WERI-Rb-1 (cell line): ENCODE measurements around the gene FAM50A.

Source experiments
- DNase-seq: peaks from one replicate; pipeline ENCODE4 v3.0.0-alpha.2; 2020
- H3K27ac ChIP-seq: fragments of 250-450 bp; sonication (Bioruptor Pico); 2 replicates; pipeline ENCODE4 v1.5.1; 2020; ENCODE audit warnings: mild to moderate bottlenecking, moderate library complexity
- H3K27me3 ChIP-seq: fragments of 250-450 bp; sonication (Bioruptor Pico); 2 replicates; pipeline ENCODE4 v1.5.1; 2021; ENCODE audit warnings: mild to moderate bottlenecking, low read depth, moderate library complexity; ENCODE audit not compliant: insufficient read depth, severe bottlenecking
- H3K36me3 ChIP-seq: fragments of 250-450 bp; sonication (Bioruptor Pico); 2 replicates; pipeline ENCODE4 v1.5.1; 2020; ENCODE audit warnings: mild to moderate bottlenecking, moderate library complexity
- H3K4me3 ChIP-seq: 2 replicates; pipeline ENCODE4 v1.5.1; 2011; ENCODE audit warnings: low read depth, mild to moderate bottlenecking, control low read depth, low read length
- H3K9me3 ChIP-seq: fragments of 250-450 bp; sonication (Bioruptor Pico); 2 replicates; pipeline ENCODE4 v1.5.1; 2021; ENCODE audit warnings: mild to moderate bottlenecking, moderate library complexity; ENCODE audit not compliant: severe bottlenecking
- TF ChIP-seq, protein P1 (sequence below): IDR thresholded peaks from 2 replicates; pipeline ENCODE4 v1.5.1; 2011; ENCODE audit warnings: low read depth, mild to moderate bottlenecking, control low read depth, inconsistent platforms, low read length

Gene FAM50A

DNA sequence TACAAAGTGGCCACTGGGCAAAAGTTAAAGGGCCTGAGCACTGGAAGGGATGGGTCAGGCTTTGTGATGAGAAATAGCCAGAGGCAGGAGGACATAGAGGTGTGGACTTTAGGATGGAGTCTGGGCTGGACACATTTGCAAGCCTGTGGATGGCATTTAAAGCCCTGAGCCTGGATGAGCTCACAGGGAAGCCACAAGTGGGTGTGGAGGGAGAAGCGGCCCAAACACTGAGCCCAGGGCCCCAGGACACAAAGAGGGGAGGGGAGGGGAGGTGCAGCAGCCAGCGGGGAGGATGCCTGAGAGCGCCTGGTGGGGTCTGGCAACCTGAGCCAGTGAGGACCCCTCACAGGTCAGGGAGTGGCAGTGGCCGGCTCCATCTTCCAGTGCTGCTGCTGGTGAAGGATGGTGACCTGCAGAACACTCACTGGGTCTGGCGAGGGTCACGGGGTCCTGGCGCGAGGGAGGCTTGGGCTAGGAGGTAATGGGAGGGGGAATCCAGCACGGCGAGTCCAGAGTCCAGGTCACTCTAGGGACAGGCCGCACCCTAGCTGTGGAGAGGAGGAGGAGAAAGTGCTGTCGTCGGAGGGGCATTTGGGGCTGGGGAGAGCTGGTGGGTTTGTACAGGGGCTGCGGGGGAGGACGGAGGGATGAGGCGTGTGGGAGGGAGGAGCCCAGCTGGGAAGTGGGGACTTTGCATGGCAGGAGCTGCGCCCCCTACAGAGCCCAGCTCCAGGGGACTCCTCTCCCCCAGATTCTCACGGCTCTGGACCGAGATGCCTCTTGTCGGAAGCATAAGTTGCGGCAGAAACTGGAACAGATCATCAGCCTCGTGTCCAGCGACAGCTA is 28.1 kb downstream of the FAM50A start:
- H3K36me3 ChIP-seq = peaks cover 58% of the 10 kb centered on the region
- TF ChIP-seq, protein P1, sequence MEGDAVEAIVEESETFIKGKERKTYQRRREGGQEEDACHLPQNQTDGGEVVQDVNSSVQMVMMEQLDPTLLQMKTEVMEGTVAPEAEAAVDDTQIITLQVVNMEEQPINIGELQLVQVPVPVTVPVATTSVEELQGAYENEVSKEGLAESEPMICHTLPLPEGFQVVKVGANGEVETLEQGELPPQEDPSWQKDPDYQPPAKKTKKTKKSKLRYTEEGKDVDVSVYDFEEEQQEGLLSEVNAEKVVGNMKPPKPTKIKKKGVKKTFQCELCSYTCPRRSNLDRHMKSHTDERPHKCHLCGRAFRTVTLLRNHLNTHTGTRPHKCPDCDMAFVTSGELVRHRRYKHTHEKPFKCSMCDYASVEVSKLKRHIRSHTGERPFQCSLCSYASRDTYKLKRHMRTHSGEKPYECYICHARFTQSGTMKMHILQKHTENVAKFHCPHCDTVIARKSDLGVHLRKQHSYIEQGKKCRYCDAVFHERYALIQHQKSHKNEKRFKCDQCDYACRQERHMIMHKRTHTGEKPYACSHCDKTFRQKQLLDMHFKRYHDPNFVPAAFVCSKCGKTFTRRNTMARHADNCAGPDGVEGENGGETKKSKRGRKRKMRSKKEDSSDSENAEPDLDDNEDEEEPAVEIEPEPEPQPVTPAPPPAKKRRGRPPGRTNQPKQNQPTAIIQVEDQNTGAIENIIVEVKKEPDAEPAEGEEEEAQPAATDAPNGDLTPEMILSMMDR = no peak

DNA sequence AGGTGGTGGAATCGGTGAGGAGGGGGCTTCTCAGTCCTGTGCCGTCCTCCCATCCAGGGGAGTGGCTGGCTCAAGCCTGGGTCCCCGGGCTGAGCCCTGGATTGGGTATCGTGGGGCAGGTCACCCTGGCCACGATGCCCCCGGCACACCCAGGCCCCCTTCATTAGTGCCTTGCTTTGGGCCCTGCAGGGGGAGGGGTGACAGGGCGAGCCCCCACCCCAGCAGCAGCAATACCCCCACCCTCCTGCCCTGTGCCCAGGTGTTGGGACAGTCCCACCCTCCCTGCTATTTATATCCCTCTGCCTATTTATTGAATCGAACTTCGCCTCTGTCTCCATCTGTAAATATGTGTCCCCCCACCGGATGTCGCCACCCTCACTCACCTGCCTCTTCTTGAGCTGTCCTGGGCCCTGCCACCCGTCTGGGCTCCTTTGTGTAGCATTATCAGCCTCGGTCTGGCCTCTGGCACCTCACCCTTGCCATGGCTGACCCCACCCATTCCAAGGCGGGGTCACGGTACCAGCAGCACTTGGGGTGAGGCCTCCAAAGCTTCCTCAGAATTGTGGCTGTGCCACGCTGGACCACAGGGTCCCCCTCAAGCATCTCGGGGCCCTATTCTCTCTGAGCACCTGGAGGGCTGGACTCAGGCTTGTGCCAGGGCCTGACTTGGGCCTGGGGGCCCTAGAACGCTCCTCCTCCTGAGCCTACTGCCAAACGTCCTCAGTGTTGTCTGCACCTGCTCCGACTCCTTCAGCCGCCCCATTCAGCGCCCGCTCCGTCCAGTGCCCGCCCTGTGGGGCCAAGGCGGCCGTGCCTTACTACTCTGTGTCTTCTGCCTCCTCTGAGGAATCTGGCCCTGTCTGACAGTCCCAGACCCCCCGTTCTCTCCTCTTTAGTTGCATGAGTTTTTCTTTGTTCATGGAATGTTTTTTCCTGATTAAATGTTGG is 29.0 kb downstream of the FAM50A start:
- DNase-seq = no peak
- peaks cover 52% of the 10 kb centered on the region for H3K36me3 ChIP-seq
- peaks cover 20% of the 10 kb centered on the region for H3K27me3 ChIP-seq
- no peak overlapping the region for H3K4me3 ChIP-seq
- TF ChIP-seq, protein P1 = no peak
- no peak overlapping the region for H3K27ac ChIP-seq
- no peaks in the 10 kb centered on the region for H3K9me3 ChIP-seq

More for the DNA sequence above, 28.1 kb downstream of the FAM50A start:
- Histone ChIP-seq H3K27me3 (peaks cover 17% of the 10 kb centered on the region), H3K27ac (no peak overlapping the region), H3K9me3 (no peaks in the 10 kb centered on the region), H3K4me3 (no peak overlapping the region)
- DNase-seq = peak; percentile 16

DNA sequence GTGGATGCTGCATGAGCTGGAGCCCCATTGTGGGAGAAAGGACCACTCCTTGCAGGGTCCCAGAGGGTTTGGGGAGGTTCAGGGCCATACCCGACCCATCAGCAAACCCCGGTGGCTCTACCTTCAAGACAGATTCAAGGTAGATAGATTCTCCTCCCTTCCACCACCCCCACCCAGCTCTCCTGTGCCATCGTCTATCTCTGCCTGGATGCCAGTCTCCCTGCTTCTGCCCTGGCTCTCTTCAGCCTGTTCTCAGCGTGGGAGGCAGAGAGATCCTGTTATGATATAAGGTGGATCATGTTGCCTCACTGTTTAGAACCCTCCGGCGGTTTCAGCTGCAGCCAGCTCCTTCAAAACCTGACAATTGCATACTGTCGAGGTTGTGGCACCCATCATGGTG is 29.7 kb downstream of the FAM50A start:
- Histone ChIP-seq H3K9me3 (no peaks in the 10 kb centered on the region), H3K27me3 (peaks cover 17% of the 10 kb centered on the region), H3K36me3 (peaks cover 45% of the 10 kb centered on the region), H3K4me3 (no peak overlapping the region), H3K27ac (no peak overlapping the region)
- DNase-seq = peak; percentile 7
- TF ChIP-seq, protein P1 = no peak

DNA sequence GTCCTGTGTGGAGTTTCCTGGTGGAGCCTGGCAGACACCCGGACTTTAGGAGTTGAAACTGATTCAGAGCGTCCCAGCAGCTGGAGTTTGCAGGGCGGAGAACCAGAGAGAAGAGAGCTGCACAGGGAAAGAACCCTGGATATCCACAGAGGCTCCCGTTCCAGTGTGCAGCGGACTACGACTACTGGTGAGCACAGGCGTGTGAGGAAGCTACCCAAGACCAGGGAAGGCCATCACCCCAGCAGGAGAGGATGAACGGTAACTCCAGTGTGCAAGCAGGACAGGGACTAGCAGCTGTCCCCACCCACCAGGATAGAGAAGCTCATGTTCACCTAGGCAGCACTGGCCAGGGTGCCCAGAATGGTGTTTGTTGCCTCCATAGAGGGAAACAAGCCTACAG is 32.9 kb downstream of the FAM50A start:
- Histone ChIP-seq H3K36me3 (peaks cover 13% of the 10 kb centered on the region), H3K9me3 (peaks cover 8% of the 10 kb centered on the region), H3K27ac (no peak overlapping the region), H3K4me3 (no peak overlapping the region), H3K27me3 (peaks cover 8% of the 10 kb centered on the region)
- peak; percentile 11 for DNase-seq
- TF ChIP-seq, protein P1 = no peak

DNA sequence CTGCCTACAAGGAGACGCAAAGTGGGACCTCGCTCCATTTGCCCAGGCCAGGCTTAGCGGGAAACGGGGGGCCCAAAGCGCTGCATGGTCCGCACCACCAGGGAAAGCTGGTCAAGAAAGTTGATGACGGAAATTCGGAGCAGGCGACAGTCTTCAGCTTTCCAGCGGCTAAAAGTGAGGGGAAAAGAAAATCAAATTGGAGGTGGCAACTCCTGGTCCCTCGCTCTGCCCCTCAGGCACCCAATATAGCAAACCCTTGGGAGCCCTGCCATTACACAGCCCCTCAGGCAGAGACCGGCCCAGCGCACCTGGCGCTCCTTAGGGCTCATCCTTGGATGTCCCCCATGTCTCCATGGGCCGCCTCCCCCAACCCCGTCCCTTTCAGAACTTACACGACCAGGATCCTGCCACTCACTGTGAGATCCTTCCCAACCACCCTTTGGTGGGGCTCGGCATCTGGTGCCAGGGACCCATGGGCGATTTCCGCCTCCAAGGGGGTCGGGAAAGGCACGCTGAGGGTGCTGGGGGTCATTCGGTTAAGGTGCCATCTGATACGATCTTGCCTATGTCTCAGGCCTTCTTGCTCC is 34.0 kb downstream of the FAM50A start:
- peaks cover 12% of the 10 kb centered on the region for H3K36me3 ChIP-seq
- H3K27me3 ChIP-seq = peaks cover 7% of the 10 kb centered on the region
- no peak for DNase-seq
- peaks cover 8% of the 10 kb centered on the region for H3K9me3 ChIP-seq
- TF ChIP-seq, protein P1 = no peak
- H3K4me3 ChIP-seq = peak overlapping the region; percentile 39
- peak overlapping the region; percentile 44 for H3K27ac ChIP-seq
